Measurements from ENCODE around the gene TRPC1.

DNA sequence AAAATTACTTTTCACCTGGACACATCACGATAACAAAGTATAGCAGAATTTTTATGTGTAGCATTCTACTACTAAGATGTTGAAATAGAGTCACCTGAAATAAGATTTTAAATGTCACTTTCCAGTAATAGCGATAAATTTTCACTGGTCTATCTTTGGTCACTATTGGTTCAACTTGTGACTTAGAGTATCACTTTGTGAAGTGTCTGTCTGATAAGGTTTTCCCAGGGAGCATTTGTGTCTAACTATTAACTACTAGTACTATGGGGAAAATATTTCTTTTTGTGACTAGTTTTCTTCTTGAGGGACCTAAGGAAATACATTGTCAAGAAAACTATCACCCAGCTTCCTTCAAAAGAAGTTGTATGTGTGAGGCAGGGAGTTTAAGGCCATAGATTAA is 11.0 kb downstream of the TRPC1 start:
- TF ChIP-seq, protein P1, sequence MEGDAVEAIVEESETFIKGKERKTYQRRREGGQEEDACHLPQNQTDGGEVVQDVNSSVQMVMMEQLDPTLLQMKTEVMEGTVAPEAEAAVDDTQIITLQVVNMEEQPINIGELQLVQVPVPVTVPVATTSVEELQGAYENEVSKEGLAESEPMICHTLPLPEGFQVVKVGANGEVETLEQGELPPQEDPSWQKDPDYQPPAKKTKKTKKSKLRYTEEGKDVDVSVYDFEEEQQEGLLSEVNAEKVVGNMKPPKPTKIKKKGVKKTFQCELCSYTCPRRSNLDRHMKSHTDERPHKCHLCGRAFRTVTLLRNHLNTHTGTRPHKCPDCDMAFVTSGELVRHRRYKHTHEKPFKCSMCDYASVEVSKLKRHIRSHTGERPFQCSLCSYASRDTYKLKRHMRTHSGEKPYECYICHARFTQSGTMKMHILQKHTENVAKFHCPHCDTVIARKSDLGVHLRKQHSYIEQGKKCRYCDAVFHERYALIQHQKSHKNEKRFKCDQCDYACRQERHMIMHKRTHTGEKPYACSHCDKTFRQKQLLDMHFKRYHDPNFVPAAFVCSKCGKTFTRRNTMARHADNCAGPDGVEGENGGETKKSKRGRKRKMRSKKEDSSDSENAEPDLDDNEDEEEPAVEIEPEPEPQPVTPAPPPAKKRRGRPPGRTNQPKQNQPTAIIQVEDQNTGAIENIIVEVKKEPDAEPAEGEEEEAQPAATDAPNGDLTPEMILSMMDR (IDR thresholded peaks at IDR 0.05), result no peak
- no peak for TF ChIP-seq POLR2A (IDR thresholded peaks at IDR 0.05)
